OCI-LY1 (cell line): Measurements from ENCODE around the gene TMEM212.
"Not testable (repeated sequence)": the region's sequence is repeated elsewhere in the genome, so short reads cannot be mapped to it uniquely, and the experiment has no call there.

Experiments used
- H2AFZ ChIP-seq: fragments of 200-600 bp; sonication (generic), shearing (Covaris generic); 2 replicates; pipeline ENCODE4 v1.6.0; 2014; ENCODE audit warnings: antibody characterized with exemption, mild to moderate bottlenecking, low read length
- H3F3A ChIP-seq: fragments of 200-600 bp; sonication (generic), shearing (Covaris generic); 2 replicates; pipeline ENCODE4 v1.6.0; 2014; ENCODE audit warnings: mild to moderate bottlenecking, antibody characterized with exemption, low read length, moderate library complexity; ENCODE audit not compliant: insufficient read depth
- H3K27ac ChIP-seq: fragments of 200-600 bp; sonication (generic); 2 replicates; pipeline ENCODE4 v1.5.1; 2014; ENCODE audit warnings: low read length, mixed run types, mild to moderate bottlenecking, low read depth; ENCODE audit not compliant: poor library complexity, severe bottlenecking
- H3K27me3 ChIP-seq: fragments of 200-600 bp; sonication (generic); 2 replicates; pipeline ENCODE4 v1.6.0; 2014; ENCODE audit warnings: antibody characterized with exemption, mild to moderate bottlenecking, low read length, moderate library complexity; ENCODE audit not compliant: insufficient read depth
- H3K36me3 ChIP-seq: fragments of 200-600 bp; sonication (generic); 2 replicates; pipeline ENCODE4 v1.6.1; 2014; ENCODE audit warnings: mild to moderate bottlenecking, antibody characterized with exemption, low read length, moderate library complexity, mixed read lengths; ENCODE audit not compliant: insufficient read depth
- H3K4me1 ChIP-seq: fragments of 200-600 bp; sonication (generic); 2 replicates; pipeline ENCODE4 v1.5.1; 2014; ENCODE audit warnings: mild to moderate bottlenecking, low read length, moderate library complexity; ENCODE audit not compliant: insufficient read depth, severe bottlenecking
- H3K4me2 ChIP-seq: fragments of 200-600 bp; sonication (generic), shearing (Covaris generic); 2 replicates; pipeline ENCODE4 v1.6.1; 2014; ENCODE audit warnings: low read length
- H3K4me3 ChIP-seq: fragments of 200-600 bp; sonication (generic); 2 replicates; pipeline ENCODE4 v1.5.1; 2014; ENCODE audit warnings: low read length, low read depth, mild to moderate bottlenecking, mixed read lengths; ENCODE audit not compliant: poor library complexity, severe bottlenecking
- H3K79me2 ChIP-seq: fragments of 200-600 bp; shearing (Covaris generic); 2 replicates; pipeline ENCODE4 v1.6.1; 2016; ENCODE audit warnings: mixed run types, low read length, mixed read lengths; ENCODE audit not compliant: insufficient read depth
- H3K9ac ChIP-seq: fragments of 200-600 bp; sonication (generic), shearing (Covaris generic); 2 replicates; pipeline ENCODE4 v1.6.1; 2014; ENCODE audit warnings: mild to moderate bottlenecking, low read length, mixed read lengths
- H3K9me2 ChIP-seq: fragments of 200-600 bp; sonication (generic), shearing (Covaris generic); 2 replicates; pipeline ENCODE4 v1.6.1; 2014; ENCODE audit warnings: low read depth, mild to moderate bottlenecking, low read length, mixed read lengths
- H3K9me3 ChIP-seq: fragments of 200-600 bp; shearing (Covaris generic); 2 replicates; pipeline ENCODE4 v1.6.1; 2014; ENCODE audit warnings: low read length, mixed read lengths
- H4K20me1 ChIP-seq: fragments of 200-600 bp; sonication (generic), shearing (Covaris generic); 2 replicates; pipeline ENCODE4 v1.6.0; 2016; ENCODE audit warnings: mild to moderate bottlenecking, low read length; ENCODE audit not compliant: insufficient read depth
- EZH2 ChIP-seq: fragments of 200-600 bp; sonication (generic), shearing (Covaris generic); IDR thresholded peaks from 2 replicates; pipeline ENCODE4 v1.8.0; 2017; ENCODE audit warnings: borderline replicate concordance, mixed run types, mild to moderate bottlenecking, antibody characterized with exemption, low read length, moderate library complexity, mixed read lengths
- TF ChIP-seq, protein P1 (sequence below): fragments of 200-600 bp; sonication (generic), shearing (Covaris generic); IDR thresholded peaks from 2 replicates; pipeline ENCODE4 v1.5.1; 2017; ENCODE audit warnings: mild to moderate bottlenecking, antibody characterized with exemption, low read length, moderate library complexity, mixed read lengths

TMEM212 gene

DNA sequence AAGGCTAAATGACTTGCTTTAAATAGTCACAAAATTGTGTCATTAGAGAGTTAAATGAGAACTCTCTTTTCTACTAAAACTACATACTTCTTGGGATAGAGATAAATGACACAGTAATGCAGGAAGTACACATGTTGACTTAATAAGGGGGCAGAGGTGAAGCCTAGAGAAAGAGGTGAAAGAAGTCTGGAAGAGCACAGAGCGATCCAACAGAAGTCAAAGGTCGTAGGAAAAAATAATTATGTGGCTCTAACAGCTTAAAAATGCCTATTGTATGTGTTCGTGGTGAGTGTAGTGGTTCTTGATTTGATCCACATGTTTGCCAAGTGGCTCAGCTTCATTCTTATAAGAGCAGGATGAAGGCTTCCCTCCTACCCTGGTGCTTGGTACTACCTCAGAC is 61.7 kb downstream of the TMEM212 start:
- Histone ChIP-seq H2AFZ (no peak overlapping the region), H3K9me3 (no peaks in the 10 kb centered on the region), H3K79me2 (no peaks in the 10 kb centered on the region), H3K4me2 (no peak overlapping the region), H4K20me1 (no peaks in the 10 kb centered on the region), H3K4me3 (no peak overlapping the region), H3K4me1 (no peaks in the 10 kb centered on the region), H3K27ac (no peak overlapping the region), H3F3A (no peaks in the 10 kb centered on the region), H3K9ac (no peak overlapping the region), H3K9me2 (no peaks in the 10 kb centered on the region), H3K27me3 (no peaks in the 10 kb centered on the region), H3K36me3 (no peaks in the 10 kb centered on the region)
- TF ChIP-seq, protein P1, sequence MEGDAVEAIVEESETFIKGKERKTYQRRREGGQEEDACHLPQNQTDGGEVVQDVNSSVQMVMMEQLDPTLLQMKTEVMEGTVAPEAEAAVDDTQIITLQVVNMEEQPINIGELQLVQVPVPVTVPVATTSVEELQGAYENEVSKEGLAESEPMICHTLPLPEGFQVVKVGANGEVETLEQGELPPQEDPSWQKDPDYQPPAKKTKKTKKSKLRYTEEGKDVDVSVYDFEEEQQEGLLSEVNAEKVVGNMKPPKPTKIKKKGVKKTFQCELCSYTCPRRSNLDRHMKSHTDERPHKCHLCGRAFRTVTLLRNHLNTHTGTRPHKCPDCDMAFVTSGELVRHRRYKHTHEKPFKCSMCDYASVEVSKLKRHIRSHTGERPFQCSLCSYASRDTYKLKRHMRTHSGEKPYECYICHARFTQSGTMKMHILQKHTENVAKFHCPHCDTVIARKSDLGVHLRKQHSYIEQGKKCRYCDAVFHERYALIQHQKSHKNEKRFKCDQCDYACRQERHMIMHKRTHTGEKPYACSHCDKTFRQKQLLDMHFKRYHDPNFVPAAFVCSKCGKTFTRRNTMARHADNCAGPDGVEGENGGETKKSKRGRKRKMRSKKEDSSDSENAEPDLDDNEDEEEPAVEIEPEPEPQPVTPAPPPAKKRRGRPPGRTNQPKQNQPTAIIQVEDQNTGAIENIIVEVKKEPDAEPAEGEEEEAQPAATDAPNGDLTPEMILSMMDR: no peak
- no peak for TF ChIP-seq EZH2

DNA sequence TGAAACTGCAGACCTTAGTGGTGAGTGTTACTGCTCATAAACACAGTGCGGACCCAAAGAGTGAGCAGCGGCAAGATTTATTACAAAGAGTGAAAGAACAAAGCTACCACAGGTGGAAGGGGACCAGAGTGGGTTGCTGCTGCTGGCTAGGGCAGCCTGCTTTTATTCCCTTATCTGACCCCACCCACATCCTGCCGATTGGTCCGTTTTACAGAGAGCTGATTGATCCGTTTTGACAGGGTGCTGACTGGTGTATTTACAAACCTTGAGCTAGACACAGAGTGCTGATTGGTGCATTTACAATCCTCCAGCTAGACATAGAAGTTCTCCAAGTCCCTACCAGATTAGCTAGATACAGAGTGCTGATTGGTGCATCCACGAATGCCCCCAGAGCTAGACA is 63.4 kb downstream of the TMEM212 start:
- H3K9me2 ChIP-seq, H3K4me2 ChIP-seq, H3K9me3 ChIP-seq, H3K27me3 ChIP-seq, H3K36me3 ChIP-seq, H4K20me1 ChIP-seq, H3K27ac ChIP-seq, H3K4me1 ChIP-seq, H3K9ac ChIP-seq, H2AFZ ChIP-seq, H3K4me3 ChIP-seq, H3F3A ChIP-seq, H3K79me2 ChIP-seq: not testable (repeated sequence)

DNA sequence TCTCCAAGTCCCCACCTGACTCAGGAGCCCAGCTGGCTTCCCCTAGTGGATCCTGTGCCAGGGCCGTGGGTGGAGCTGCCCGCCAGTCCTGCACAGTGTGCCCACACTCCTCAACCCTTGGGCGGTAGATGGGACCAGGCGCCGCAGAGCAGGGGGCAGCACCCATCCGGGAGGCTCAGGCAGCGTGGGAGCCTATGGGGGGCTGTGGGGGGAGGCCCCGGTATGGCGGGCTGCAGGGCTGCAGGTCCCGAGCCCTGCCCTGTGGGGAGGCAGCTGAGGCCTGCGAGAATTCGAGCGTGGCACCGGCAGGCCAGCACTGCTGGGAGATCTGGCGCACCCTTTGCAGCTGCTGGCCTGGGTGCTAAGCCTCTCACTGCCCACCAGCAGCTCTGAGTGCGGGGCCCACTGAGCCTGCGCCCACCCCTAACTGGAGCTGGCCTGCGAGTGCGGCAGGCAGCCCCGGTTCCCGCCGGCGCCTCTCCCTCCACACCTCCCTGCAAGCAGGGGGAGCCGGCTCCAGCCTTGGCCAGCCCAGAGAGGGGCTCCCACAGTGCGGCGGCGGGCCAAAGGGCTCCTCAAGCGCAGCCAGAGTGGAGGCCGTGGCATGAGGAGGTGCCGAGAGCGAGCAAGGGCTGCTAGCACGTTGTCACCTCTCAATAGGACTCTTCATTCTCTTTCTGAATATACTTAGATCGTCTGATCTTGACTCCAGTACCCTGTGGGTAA is 64.0 kb downstream of the TMEM212 start:
- Histone ChIP-seq H3K4me2 (no peak overlapping the region), H3F3A (no peaks in the 10 kb centered on the region), H4K20me1 (no peaks in the 10 kb centered on the region), H3K9ac (no peak overlapping the region), H2AFZ (no peak overlapping the region), H3K27ac (no peak overlapping the region), H3K79me2 (no peaks in the 10 kb centered on the region), H3K4me1 (no peaks in the 10 kb centered on the region), H3K4me3 (no peak overlapping the region), H3K27me3 (no peaks in the 10 kb centered on the region), H3K9me2 (no peaks in the 10 kb centered on the region), H3K36me3 (no peaks in the 10 kb centered on the region), H3K9me3 (no peaks in the 10 kb centered on the region)
- TF ChIP-seq, protein P1: no peak
- no peak for TF ChIP-seq EZH2

DNA sequence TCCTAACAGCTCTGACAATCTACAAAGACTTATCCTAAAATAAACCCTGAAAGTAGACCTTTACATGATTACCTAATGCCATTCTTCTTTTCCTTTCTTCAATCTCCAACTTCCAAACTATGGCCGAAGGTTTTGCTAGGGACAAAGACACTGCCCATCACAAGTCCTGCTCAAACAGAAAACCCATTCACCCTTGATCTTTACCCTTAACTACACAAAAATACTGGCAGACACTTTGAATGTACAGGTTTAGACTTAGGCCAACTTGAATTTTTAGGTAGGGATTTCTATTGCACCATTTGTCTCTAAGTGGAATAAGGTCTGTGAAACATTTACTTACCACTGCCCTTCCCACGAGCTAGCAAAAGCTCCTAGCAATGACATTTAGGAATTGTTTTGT is 64.6 kb downstream of the TMEM212 start:
- no peaks in the 10 kb centered on the region for H3K79me2 ChIP-seq
- H3K4me1 ChIP-seq: no peaks in the 10 kb centered on the region
- H4K20me1 ChIP-seq: no peaks in the 10 kb centered on the region
- no peaks in the 10 kb centered on the region for H3F3A ChIP-seq
- TF ChIP-seq, protein P1: no peak
- no peak for TF ChIP-seq EZH2
- no peak overlapping the region for H3K9ac ChIP-seq
- H2AFZ ChIP-seq: no peak overlapping the region
- H3K4me2 ChIP-seq: no peak overlapping the region
- no peaks in the 10 kb centered on the region for H3K9me2 ChIP-seq
- H3K9me3 ChIP-seq: no peaks in the 10 kb centered on the region
- H3K27ac ChIP-seq: no peak overlapping the region
- H3K4me3 ChIP-seq: no peak overlapping the region
- H3K36me3 ChIP-seq: no peaks in the 10 kb centered on the region
- H3K27me3 ChIP-seq: no peaks in the 10 kb centered on the region
